ENCODE results near the gene RAB11FIP3.
A peak's percentile ranks its signal among the peaks of the same experiment; 100 is the strongest.

GRCh38 chr16:425082-425718, at the start of gene RAB11FIP3:
- TF ChIP-seq CTCF (IDR thresholded peaks at IDR 0.05) (peak; percentile 37), TCF12 (IDR thresholded peaks at IDR 0.05) (no peak), PBX3 (IDR thresholded peaks at IDR 0.05) (no peak), SIN3A (IDR thresholded peaks at IDR 0.05; ENCODE audit: borderline replicate concordance, low read depth, low read length) (peak; percentile 53; the same call in 1 of the 2 replicates), EZH2phosphoT487 (IDR thresholded peaks at IDR 0.05; ENCODE audit: borderline replicate concordance, low read depth) (no peak), FOXM1 (IDR thresholded peaks at IDR 0.05; ENCODE audit: low read depth) (no peak), YY1 (IDR thresholded peaks at IDR 0.05; ENCODE audit: low read depth) (no peak; the same call in 1 of the 2 replicates), EP300 (IDR thresholded peaks at IDR 0.05; ENCODE audit: borderline replicate concordance in 1 of 2, low read depth in 1 of 2, low read length in 1 of 2) (no peak; a peak in 1 of 4 replicates), SMC3 (IDR thresholded peaks at IDR 0.05; ENCODE audit: low read depth, low read length) (no peak), POLR2AphosphoS5 (IDR thresholded peaks at IDR 0.05; ENCODE audit: low read depth, low read length) (peak; percentile 80; the same call in 1 of the 2 replicates), MAX (IDR thresholded peaks at IDR 0.05; ENCODE audit: low read depth) (peak; percentile 45)
